ENCODE measurements around the gene NT5DC2.
A peak's percentile ranks its signal among the peaks of the same experiment; 100 is the strongest.

The NT5DC2 gene

GRCh38 chr3:52524258-52524751 is 9.4 kb downstream of the NT5DC2 start:
- Histone ChIP-seq H3K27ac (no peak overlapping the region), H3K4me3 (ENCODE audit: low read depth, low read length) (no peak overlapping the region), H3K27me3 (replicated peaks) (no peaks in the 10 kb centered on the region), H3K36me3 (replicated peaks) (peaks cover 44% of the 10 kb centered on the region)
- in situ Hi-C loops (cut with HindIII; ENCODE audit: low pct_ligation_motif_present, low sequenced_read_pairs): no loop called here
- DNase-seq: no peak
- no peak for TF ChIP-seq CTCF (IDR thresholded peaks at IDR 0.05; ENCODE audit: low read depth, low read length, missing control alignments)

GRCh38 chr3:52523386-52524257 is 10.0 kb downstream of the NT5DC2 start:
- Histone ChIP-seq H3K27ac (no peak overlapping the region), H3K27me3 (replicated peaks) (no peaks in the 10 kb centered on the region), H3K4me3 (ENCODE audit: low read depth, low read length) (no peak overlapping the region), H3K36me3 (replicated peaks) (peaks cover 38% of the 10 kb centered on the region)
- DNase-seq: peak; percentile 25
- TF ChIP-seq CTCF (IDR thresholded peaks at IDR 0.05; ENCODE audit: low read depth, low read length, missing control alignments): no peak
- in situ Hi-C loops (cut with HindIII; ENCODE audit: low pct_ligation_motif_present, low sequenced_read_pairs): no loop called here

GRCh38 chr3:52522651-52523251 is 10.9 kb downstream of the NT5DC2 start:
- no peak for TF ChIP-seq CTCF (IDR thresholded peaks at IDR 0.05; ENCODE audit: low read depth, low read length, missing control alignments)
- H3K27me3 ChIP-seq (replicated peaks): no peaks in the 10 kb centered on the region
- no peak overlapping the region for H3K4me3 ChIP-seq (ENCODE audit: low read depth, low read length)
- in situ Hi-C loops (cut with HindIII; ENCODE audit: low pct_ligation_motif_present, low sequenced_read_pairs): no loop called here
- H3K36me3 ChIP-seq (replicated peaks): peaks cover 31% of the 10 kb centered on the region
- H3K27ac ChIP-seq: no peak overlapping the region
- no peak for DNase-seq

GRCh38 chr3:52521881-52522650 is 11.6 kb downstream of the NT5DC2 start:
- TF ChIP-seq CTCF (IDR thresholded peaks at IDR 0.05; ENCODE audit: low read depth, low read length, missing control alignments): no peak
- H3K36me3 ChIP-seq (replicated peaks): peaks cover 24% of the 10 kb centered on the region
- no peak for DNase-seq
- in situ Hi-C loops (cut with HindIII; ENCODE audit: low pct_ligation_motif_present, low sequenced_read_pairs): no loop called here
- no peak overlapping the region for H3K4me3 ChIP-seq (ENCODE audit: low read depth, low read length)
- no peak overlapping the region for H3K27ac ChIP-seq
- H3K27me3 ChIP-seq (replicated peaks): no peaks in the 10 kb centered on the region

- peaks cover 18% of the 10 kb centered on the region for H3K36me3 ChIP-seq (replicated peaks)
- H3K27me3 ChIP-seq (replicated peaks): no peaks in the 10 kb centered on the region
- no peak overlapping the region for H3K27ac ChIP-seq
- H3K4me3 ChIP-seq (ENCODE audit: low read depth, low read length): no peak overlapping the region
- no peak for TF ChIP-seq CTCF (IDR thresholded peaks at IDR 0.05; ENCODE audit: low read depth, low read length, missing control alignments)
- DNase-seq: no peak
- in situ Hi-C loops (cut with HindIII; ENCODE audit: low pct_ligation_motif_present, low sequenced_read_pairs): no loop called here
These were observed 12.2 kb downstream of the NT5DC2 start for GRCh38 chr3:52521488-52521824.
